A673 (cell line): ENCODE data around the gene KCNQ1. TPM values are rescaled to one million over a fixed set of nuclear protein-coding genes. Genes with fewer than 3 reads are reported as not detected.

Source experiments
- BruUV-seq: library from RNA; stranded (reverse); fragments of 400-500 nt; replicated peaks from 2 replicates; lab custom pipeline; 2021; lab: Mats Ljungman, UMichigan
- CTCF ChIA-PET: fragments of 300-600 bp; sonication (Branson Sonifier 250); formaldehyde crosslinking; loops from one replicate; lab custom pipeline; 2022; ENCODE audit warnings: antibody characterized with exemption; lab: Charles Lee
- POLR2A ChIA-PET: fragments of 300-600 bp; sonication (Branson Sonifier 250); formaldehyde crosslinking; loops from one replicate; lab custom pipeline; 2022; ENCODE audit warnings: antibody characterized with exemption; ENCODE audit not compliant: low non-redundant PET; lab: Charles Lee
- DNase-seq: peaks from one replicate; pipeline ENCODE4 v3.0.0-alpha.2; 2015; ENCODE audit warnings: low spot score
- H3K27ac ChIP-seq: fragments of 200-600 bp; sonication (generic); 2 replicates; pipeline ENCODE4 v1.5.1; 2016; ENCODE audit warnings: mixed run types, low read depth, mild to moderate bottlenecking, mixed read lengths, antibody characterized with exemption, low read length; ENCODE audit not compliant: poor library complexity, severe bottlenecking
- H3K27me3 ChIP-seq: fragments of 200-600 bp; sonication (generic); replicated peaks from 2 replicates; pipeline ENCODE4 v1.6.1; 2017; ENCODE audit warnings: mixed run types, low read depth, mild to moderate bottlenecking, mixed read lengths, antibody characterized with exemption, low read length; ENCODE audit not compliant: insufficient read depth, poor library complexity
- H3K36me3 ChIP-seq: fragments of 200-600 bp; sonication (generic); 2 replicates; pipeline ENCODE4 v1.6.1; 2016; ENCODE audit warnings: mixed run types, mild to moderate bottlenecking, mixed read lengths, antibody characterized with exemption, low read length; ENCODE audit not compliant: insufficient read depth, poor library complexity, severe bottlenecking
- H3K4me1 ChIP-seq: fragments of 200-600 bp; sonication (generic); 2 replicates; pipeline ENCODE4 v1.6.1; 2017; ENCODE audit warnings: mixed run types, mild to moderate bottlenecking, mixed read lengths, antibody characterized with exemption, low read length; ENCODE audit not compliant: insufficient read depth, poor library complexity, severe bottlenecking
- H3K4me3 ChIP-seq: fragments of 200-600 bp; sonication (generic); 2 replicates; pipeline ENCODE4 v1.5.1; 2016; ENCODE audit warnings: low read depth, mixed run types, mild to moderate bottlenecking, mixed read lengths, low read length; ENCODE audit not compliant: poor library complexity, severe bottlenecking
- H3K9me3 ChIP-seq: fragments of 200-600 bp; sonication (generic); 2 replicates; pipeline ENCODE4 v1.6.1; 2016; ENCODE audit warnings: mixed run types, low read depth, mild to moderate bottlenecking, mixed read lengths, antibody characterized with exemption, low read length; ENCODE audit not compliant: poor library complexity, severe bottlenecking
- CTCF ChIP-seq: fragments of 300-800, 200-600 bp; sonication (generic); conservative IDR thresholded peaks from 2 replicates; pipeline ENCODE4 v1.5.1; 2017; ENCODE audit warnings: low read depth, mild to moderate bottlenecking, antibody characterized with exemption, low read length, moderate library complexity, mixed read lengths
- EZH2 ChIP-seq: fragments of 200-600 bp; sonication (generic); IDR thresholded peaks from 2 replicates; pipeline ENCODE4 v1.6.1; 2017; ENCODE audit warnings: borderline replicate concordance, low read depth, mild to moderate bottlenecking, mixed read lengths, antibody characterized with exemption, low read length; ENCODE audit not compliant: poor library complexity, severe bottlenecking
- intact Hi-C: fragments of 100-400 bp; cut with micrococcal nuclease; formaldehyde crosslinking; loops from one replicate; pipeline ENCODE4 v1.10.0; 2022; ENCODE audit not compliant: unreplicated experiment
- total RNA-seq: library from RNA; stranded (reverse); gene quantifications from 2 replicates; pipeline ENCODE4 v1.2.3, GENCODE V29; 2021

The KCNQ1 gene
- total RNA-seq, 1 experiment from 2014 or later: not detected

- Histone ChIP-seq H3K9me3 (no peaks in the 10 kb centered on the region), H3K27me3 (no peaks in the 10 kb centered on the region), H3K4me3 (no peak overlapping the region), H3K36me3 (no peaks in the 10 kb centered on the region), H3K27ac (no peak overlapping the region), H3K4me1 (peaks cover 11% of the 10 kb centered on the region)
- intact Hi-C loops: no loop called here
- no TSS peak for BruUV-seq
- TF ChIP-seq CTCF (no peak), EZH2 (no peak)
- no peak for DNase-seq
- POLR2A ChIA-PET: interaction anchor here (0.6 kb wide), 1 partner anchor 367 kb away, joined by 6 read pairs; the partner anchor contains the start of gene CD81
- CTCF ChIA-PET: no interaction called here
Measured at GRCh38 chr11:2744166-2744565, 299.4 kb downstream of the KCNQ1 start.

- Histone ChIP-seq H3K27ac (no peak overlapping the region), H3K4me3 (no peak overlapping the region), H3K4me1 (peaks cover 16% of the 10 kb centered on the region), H3K27me3 (no peaks in the 10 kb centered on the region), H3K36me3 (no peaks in the 10 kb centered on the region), H3K9me3 (no peaks in the 10 kb centered on the region)
- POLR2A ChIA-PET: no interaction called here
- DNase-seq: no peak
- BruUV-seq: no TSS peak
- intact Hi-C loops: no loop called here
- TF ChIP-seq CTCF (no peak), EZH2 (no peak)
- CTCF ChIA-PET: no interaction called here
Measured at GRCh38 chr11:2745511-2745910, 300.7 kb downstream of the KCNQ1 start.

GRCh38 chr11:2746401-2747247, 301.8 kb downstream of the KCNQ1 start:
- ChIA-PET CTCF (no interaction called here), POLR2A (no interaction called here)
- no peak overlapping the region for H3K27ac ChIP-seq
- no peak for TF ChIP-seq EZH2
- no peak for TF ChIP-seq CTCF
- no peak overlapping the region for H3K4me3 ChIP-seq
- no peaks in the 10 kb centered on the region for H3K9me3 ChIP-seq
- H3K4me1 ChIP-seq: peaks cover 21% of the 10 kb centered on the region
- H3K36me3 ChIP-seq: no peaks in the 10 kb centered on the region
- peak; percentile 67 for DNase-seq
- intact Hi-C loops: no loop called here
- no TSS peak for BruUV-seq
- no peaks in the 10 kb centered on the region for H3K27me3 ChIP-seq
